GM23338 (cell line): ENCODE measurements around the gene IL17C. TPM values are rescaled to one million over a fixed set of nuclear protein-coding genes. Genes with fewer than 3 reads are reported as not detected.
A peak's percentile ranks its signal among the peaks of the same experiment; 100 is the strongest.
"Not testable (repeated sequence)": the region's sequence is repeated elsewhere in the genome, so short reads cannot be mapped to it uniquely, and the experiment has no call there.

ENCODE experiments used
- ATAC-seq: fragments of 200-7000 bp; cut with Tn5 transposase; 3 replicates; pipeline ENCODE4 v1.9.1; 2020
- DNase-seq: peaks from one replicate; pipeline ENCODE4 v3.0.0-alpha.2; 2015; ENCODE audit warnings: low spot score
- H2AFZ ChIP-seq: fragments of 200-600 bp; sonication (generic); 2 replicates; pipeline ENCODE4 v1.8.0; 2016; ENCODE audit warnings: antibody characterized with exemption, mild to moderate bottlenecking, moderate library complexity
- H3F3A ChIP-seq: fragments of 200-600 bp; sonication (generic); replicated peaks from 2 replicates; pipeline ENCODE4 v1.8.0; 2017; ENCODE audit warnings: antibody characterized with exemption, mixed run types, low read depth
- H3K27ac ChIP-seq: fragments of 200-600 bp; sonication (generic); 2 replicates; pipeline ENCODE4 v1.6.1; 2016; ENCODE audit warnings: low read depth
- H3K27me3 ChIP-seq: fragments of 200-600 bp; sonication (generic); 2 replicates; pipeline ENCODE4 v1.8.0; 2016; ENCODE audit warnings: mild to moderate bottlenecking, mixed run types, moderate library complexity; ENCODE audit not compliant: insufficient read depth
- H3K36me3 ChIP-seq: fragments of 200-600 bp; sonication (generic); 2 replicates; pipeline ENCODE4 v1.8.0; 2016; ENCODE audit warnings: mild to moderate bottlenecking; ENCODE audit not compliant: insufficient read depth
- H3K4me1 ChIP-seq: fragments of 200-600 bp; sonication (generic); 2 replicates; pipeline ENCODE4 v1.8.0; 2016; ENCODE audit warnings: mild to moderate bottlenecking, moderate library complexity; ENCODE audit not compliant: insufficient read depth
- H3K4me2 ChIP-seq: fragments of 200-600 bp; sonication (generic); 2 replicates; pipeline ENCODE4 v1.7.1; 2017; ENCODE audit warnings: mixed run types
- H3K4me3 ChIP-seq: fragments of 200-600 bp; sonication (generic); 2 replicates; pipeline ENCODE4 v1.6.1; 2016; ENCODE audit warnings: mixed run types
- H3K79me2 ChIP-seq: fragments of 200-600 bp; sonication (generic); replicated peaks from 2 replicates; pipeline ENCODE4 v1.8.0; 2017; ENCODE audit warnings: mild to moderate bottlenecking; ENCODE audit not compliant: insufficient read depth
- H3K9me2 ChIP-seq: fragments of 200-600 bp; sonication (generic); 2 replicates; pipeline ENCODE4 v1.8.0; 2017; ENCODE audit not compliant: insufficient read depth
- H4K20me1 ChIP-seq: fragments of 200-600 bp; sonication (generic); replicated peaks from 2 replicates; pipeline ENCODE4 v1.8.0; 2017; ENCODE audit warnings: mild to moderate bottlenecking; ENCODE audit not compliant: insufficient read depth
- H3K27ac Mint-ChIP-seq: 2 replicates; pipeline ENCODE4 v1.8.0; 2020; ENCODE audit warnings: inconsistent platforms, mild to moderate bottlenecking, moderate library complexity, mixed read lengths
- H3K27me3 Mint-ChIP-seq: 3 replicates; pipeline ENCODE4 v1.8.0; 2022; ENCODE audit warnings: low read depth, mild to moderate bottlenecking, moderate library complexity, mixed read lengths, inconsistent platforms; ENCODE audit not compliant: insufficient read depth, poor library complexity
- H3K36me3 Mint-ChIP-seq: 3 replicates; pipeline ENCODE4 v1.8.0; 2021; ENCODE audit warnings: low read depth, mild to moderate bottlenecking, inconsistent platforms, moderate library complexity, mixed read lengths
- H3K4me1 Mint-ChIP-seq: 3 replicates; pipeline ENCODE4 v1.8.0; 2020; ENCODE audit warnings: mild to moderate bottlenecking, inconsistent platforms, mixed read lengths
- H3K4me3 Mint-ChIP-seq: 3 replicates; pipeline ENCODE4 v1.8.0; 2021; ENCODE audit warnings: moderate library complexity, mild to moderate bottlenecking, inconsistent platforms, mixed read lengths
- H3K9me3 Mint-ChIP-seq: 3 replicates; pipeline ENCODE4 v1.8.0; 2020; ENCODE audit warnings: moderate library complexity, mild to moderate bottlenecking, inconsistent platforms, mixed read lengths
- CREB1 ChIP-seq: fragments of 250-450 bp; sonication (Bioruptor Pico); IDR thresholded peaks from 2 replicates; pipeline ENCODE4 v1.5.0; 2020; ENCODE audit warnings: low read depth, mild to moderate bottlenecking, moderate library complexity
- CTCF ChIP-seq, 2 experiments: fragments of 200-600 bp in 1 of 2; sonication (generic) in 1 of 2; conservative IDR thresholded peaks; 2 replicates each; pipeline versions ENCODE4 v1.5.1 to v1.6.1; 2016 to 2017; ENCODE audit warnings: antibody characterized with exemption in 2 of 2, low read depth in 2 of 2, mild to moderate bottlenecking in 2 of 2, moderate library complexity in 1 of 2
- ETS1 ChIP-seq: IDR thresholded peaks from 2 replicates; pipeline ENCODE4 v1.6.1; 2016; ENCODE audit warnings: antibody characterized with exemption
- EZH2 ChIP-seq: fragments of 200-600 bp; sonication (generic); IDR thresholded peaks from one replicate; pipeline ENCODE4 v1.8.0; 2017; ENCODE audit warnings: antibody characterized with exemption, mild to moderate bottlenecking, low read depth; ENCODE audit not compliant: unreplicated experiment
- EZH2phosphoT487 ChIP-seq: fragments of 200-600 bp; sonication (generic); IDR thresholded peaks from one replicate; pipeline ENCODE4 v1.8.1; 2018; ENCODE audit warnings: antibody characterized with exemption; ENCODE audit not compliant: unreplicated experiment
- JUNB ChIP-seq: IDR thresholded peaks from one replicate; pipeline ENCODE4 v1.6.1; 2016; ENCODE audit warnings: antibody characterized with exemption; ENCODE audit not compliant: unreplicated experiment
- NANOG ChIP-seq: IDR thresholded peaks from 2 replicates; pipeline ENCODE4 v1.6.1; 2016; ENCODE audit warnings: antibody characterized with exemption, borderline replicate concordance
- POLR2AphosphoS5 ChIP-seq: IDR thresholded peaks from 2 replicates; pipeline ENCODE4 v1.6.1; 2016; ENCODE audit warnings: antibody characterized with exemption, low read depth
- REST ChIP-seq: IDR thresholded peaks from one replicate; pipeline ENCODE4 v1.6.1; 2018; ENCODE audit warnings: antibody characterized with exemption; ENCODE audit not compliant: unreplicated experiment
- STAT1 ChIP-seq: IDR thresholded peaks from one replicate; pipeline ENCODE4 v1.6.1; 2016; ENCODE audit warnings: antibody characterized with exemption; ENCODE audit not compliant: unreplicated experiment
- ZNF331 ChIP-seq: fragments of 250-450 bp; sonication (Bioruptor Pico); IDR thresholded peaks from 2 replicates; pipeline ENCODE4 v1.5.0; 2020; ENCODE audit warnings: low read depth, mild to moderate bottlenecking, moderate library complexity
- polyA plus RNA-seq: library from polyadenylated mRNA; unstranded; fragments of >200 nt; fragmentation: Nextera tagmentation; extraction: Ambion mirVana; gene quantifications from 2 replicates; pipeline ENCODE4 v1.2.1, GENCODE V29; 2016
- total RNA-seq: library from RNA; depleted of rRNA; stranded (reverse); fragments of >200 nt; shearing (Covaris generic); gene quantifications from 2 replicates; pipeline ENCODE4 v1.2.3, GENCODE V29; 2014

Gene IL17C
- total and polyA plus RNA-seq, 2 experiments from 2014 or later: 2.7 to 3.9 TPM

GRCh38 chr16:88667461-88667860 is 29.1 kb downstream of the IL17C start:
- H3K36me3 Mint-ChIP-seq: peaks cover 18% of the 10 kb centered on the region
- no peaks in the 10 kb centered on the region for H3K9me2 ChIP-seq
- H4K20me1 ChIP-seq: no peaks in the 10 kb centered on the region
- H3K4me3 Mint-ChIP-seq: no peak overlapping the region; the same call in 2 of the 3 replicates
- no peak overlapping the region for H3K4me3 ChIP-seq
- H3K4me2 ChIP-seq: no peak overlapping the region
- H2AFZ ChIP-seq: no peak overlapping the region
- H3K4me1 ChIP-seq: peaks cover 6% of the 10 kb centered on the region
- H3K27ac Mint-ChIP-seq: no peak overlapping the region; the same call in 1 of the 2 replicates
- TF ChIP-seq ZNF331 (no peak), JUNB (no peak), CTCF (conservative IDR thresholded peaks at IDR 0.05; ENCODE audit: low read depth in 2 of 2) (peak in 1 of 2 experiments; percentile 18; a peak in 1 of 4 replicates)
- H3K36me3 ChIP-seq: no peaks in the 10 kb centered on the region
- ATAC-seq (no peak), DNase-seq (no peak)
- H3K9me3 Mint-ChIP-seq: peaks cover 14% of the 10 kb centered on the region
- peaks cover 6% of the 10 kb centered on the region; the same call in 2 of the 3 replicates for H3K4me1 Mint-ChIP-seq
- H3K79me2 ChIP-seq: peaks cover 20% of the 10 kb centered on the region
- no peaks in the 10 kb centered on the region for H3K27me3 ChIP-seq
- no peak overlapping the region; the same call in 1 of the 2 replicates for H3K27ac ChIP-seq
- 0 out of 2 replicates have a peak, but pooled peaks cover 13% of the 10 kb centered on the region for H3F3A ChIP-seq
- peaks cover 20% of the 10 kb centered on the region for H3K27me3 Mint-ChIP-seq

- peaks cover 17% of the 10 kb centered on the region for H3K27me3 Mint-ChIP-seq
- not testable (repeated sequence) for H3K27ac ChIP-seq, H4K20me1 ChIP-seq, H3K36me3 ChIP-seq, H3K4me3 Mint-ChIP-seq, H3K4me3 ChIP-seq, ATAC-seq, H3K4me1 Mint-ChIP-seq, H3K4me1 ChIP-seq, H3K9me2 ChIP-seq, H3K27ac Mint-ChIP-seq, H3K27me3 ChIP-seq, H2AFZ ChIP-seq, H3K4me2 ChIP-seq, DNase-seq
- peaks cover 10% of the 10 kb centered on the region for H3K79me2 ChIP-seq
- peaks cover 14% of the 10 kb centered on the region for H3K9me3 Mint-ChIP-seq
- 0 out of 2 replicates have a peak, but pooled peaks cover 14% of the 10 kb centered on the region for H3F3A ChIP-seq
- H3K36me3 Mint-ChIP-seq: peaks cover 18% of the 10 kb centered on the region
These were observed 31.1 kb downstream of the IL17C start for GRCh38 chr16:88669493-88669892.

- peaks cover 18% of the 10 kb centered on the region for H3K36me3 Mint-ChIP-seq
- no peaks in the 10 kb centered on the region; the same call in 1 of the 2 replicates for H3K36me3 ChIP-seq
- peaks cover 7% of the 10 kb centered on the region; the same call in 2 of the 3 replicates for H3K4me1 Mint-ChIP-seq
- no peaks in the 10 kb centered on the region; the same call in 1 of the 2 replicates for H4K20me1 ChIP-seq
- H3K4me3 ChIP-seq: no peak overlapping the region
- no peaks in the 10 kb centered on the region for H3K27me3 ChIP-seq
- H2AFZ ChIP-seq: no peak overlapping the region
- H3K4me2 ChIP-seq: no peak overlapping the region
- 0 out of 2 replicates have a peak, but pooled peaks cover 11% of the 10 kb centered on the region for H3F3A ChIP-seq
- H3K4me3 Mint-ChIP-seq: no peak overlapping the region
- H3K79me2 ChIP-seq: peaks cover 5% of the 10 kb centered on the region; the same call in 1 of the 2 replicates
- H3K4me1 ChIP-seq: peaks cover 5% of the 10 kb centered on the region; the same call in 1 of the 2 replicates
- no peak overlapping the region for H3K27ac ChIP-seq
- H3K9me3 Mint-ChIP-seq: peaks cover 14% of the 10 kb centered on the region
- no peak for ATAC-seq
- H3K27me3 Mint-ChIP-seq: peaks cover 17% of the 10 kb centered on the region
- H3K27ac Mint-ChIP-seq: no peak overlapping the region
- no peak for DNase-seq
- H3K9me2 ChIP-seq: no peaks in the 10 kb centered on the region
- TF ChIP-seq NANOG (no peak), JUNB (no peak), REST (no peak), STAT1 (no peak), CREB1 (CRISPR knock-in tag) (no peak), EZH2 (no peak), ZNF331 (no peak), POLR2AphosphoS5 (no peak), EZH2phosphoT487 (no peak), ETS1 (no peak)
These were observed 31.6 kb downstream of the IL17C start for GRCh38 chr16:88669980-88670379.
